Thyroid gland (tissue), 4 donors: ENCODE data around the gene GABRD. TPM values are rescaled to one million over a fixed set of nuclear protein-coding genes. Genes with fewer than 3 reads are reported as not detected.
"Not testable (repeated sequence)": the region's sequence is repeated elsewhere in the genome, so short reads cannot be mapped to it uniquely, and the experiment has no call there.

Experiments
- DNase-seq, 2 donors: peaks; one replicate each; pipeline ENCODE4 v3.0.0-alpha.2; 2019
- H3K27ac ChIP-seq, 3 donors: fragments of 200-600 bp; sonication (generic); 1 replicate in 2 of 3; 2 replicates in 1 of 3; pipeline ENCODE4 v1.5.1; 2016 to 2019; ENCODE audit warnings: mild to moderate bottlenecking in 1 of 3, moderate library complexity in 1 of 3
- H3K27me3 ChIP-seq: fragments of 200-600 bp; sonication (generic); one replicate; pipeline ENCODE4 v1.5.1; 2019
- H3K36me3 ChIP-seq, 2 donors: fragments of 200-600 bp; sonication (generic); one replicate each; pipeline ENCODE4 v1.5.1; 2016 to 2019
- H3K4me1 ChIP-seq, 2 donors: fragments of 200-600 bp; sonication (generic); one replicate each; pipeline ENCODE4 v1.5.1; 2017 to 2019
- H3K4me3 ChIP-seq, 3 donors: fragments of 200-600 bp; sonication (generic); replicated peaks in 1 of 3; 1 replicate in 2 of 3; 2 replicates in 1 of 3; pipeline ENCODE4 v1.5.1; 2016; ENCODE audit warnings: mild to moderate bottlenecking in 1 of 3
- H3K9me3 ChIP-seq: fragments of 200-600 bp; sonication (generic); one replicate; pipeline ENCODE4 v1.5.1; 2017
- POLR2A ChIP-seq, 2 donors: fragments of 450-650 bp; IDR thresholded peaks; one replicate each; pipeline ENCODE4 v1.6.1; 2017; ENCODE audit warnings: antibody characterized with exemption in 2 of 2, mild to moderate bottlenecking in 2 of 2, moderate library complexity in 1 of 2
- WGBS, 2 donors: methylation state at CpG; one replicate each; pipeline ENCODE4 v1.1.5; 2017; 5-methylcytosine and 5-hydroxymethylcytosine counted together
- intact Hi-C: fragments of 100-400 bp; cut with DNase I; formaldehyde crosslinking; loops from one replicate; pipeline ENCODE4 v1.15.1; 2023
- total RNA-seq, 4 donors: library from RNA; depleted of rRNA; stranded (reverse); fragments of >200 nt; gene quantifications; one replicate each; pipeline ENCODE4 v1.2.3, GENCODE V29; 2016
- TF ChIP-seq, protein P1 (sequence below), 6 experiments: fragments of 200-600 bp in 3 of 6; fragments of 450-650 bp in 3 of 6; sonication (generic) in 3 of 6; IDR thresholded peaks; one replicate each; pipeline ENCODE4 v1.5.1; 2016 to 2019; ENCODE audit warnings: antibody characterized with exemption in 6 of 6, mild to moderate bottlenecking in 2 of 6, inconsistent platforms in 1 of 6, moderate library complexity in 1 of 6

The GABRD gene
- total RNA-seq, 4 donors from 2014 or later, result 0.49 to 0.78 TPM; not detected in 2

DNA sequence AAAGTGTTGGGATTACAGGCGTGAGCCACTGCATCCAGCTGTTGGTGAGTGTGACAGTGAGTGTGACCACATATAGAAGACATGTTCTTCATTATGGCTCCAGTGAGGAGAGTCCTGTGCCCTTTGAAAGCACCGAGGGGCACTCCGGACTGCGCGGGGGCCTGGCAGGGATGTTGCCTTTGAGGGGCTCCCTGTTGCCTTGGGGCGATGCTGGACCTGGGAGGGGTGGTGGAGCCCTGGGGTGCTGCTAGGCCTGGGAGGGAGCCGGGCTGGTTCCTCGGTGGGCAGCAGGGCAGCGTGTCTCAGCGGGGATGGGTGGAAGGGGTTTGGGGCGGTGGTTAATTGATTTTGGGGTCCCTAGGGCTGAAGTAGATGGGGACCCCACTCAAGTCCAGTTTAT, 41.0 kb upstream of the GABRD start:
- TF ChIP-seq, protein P1, sequence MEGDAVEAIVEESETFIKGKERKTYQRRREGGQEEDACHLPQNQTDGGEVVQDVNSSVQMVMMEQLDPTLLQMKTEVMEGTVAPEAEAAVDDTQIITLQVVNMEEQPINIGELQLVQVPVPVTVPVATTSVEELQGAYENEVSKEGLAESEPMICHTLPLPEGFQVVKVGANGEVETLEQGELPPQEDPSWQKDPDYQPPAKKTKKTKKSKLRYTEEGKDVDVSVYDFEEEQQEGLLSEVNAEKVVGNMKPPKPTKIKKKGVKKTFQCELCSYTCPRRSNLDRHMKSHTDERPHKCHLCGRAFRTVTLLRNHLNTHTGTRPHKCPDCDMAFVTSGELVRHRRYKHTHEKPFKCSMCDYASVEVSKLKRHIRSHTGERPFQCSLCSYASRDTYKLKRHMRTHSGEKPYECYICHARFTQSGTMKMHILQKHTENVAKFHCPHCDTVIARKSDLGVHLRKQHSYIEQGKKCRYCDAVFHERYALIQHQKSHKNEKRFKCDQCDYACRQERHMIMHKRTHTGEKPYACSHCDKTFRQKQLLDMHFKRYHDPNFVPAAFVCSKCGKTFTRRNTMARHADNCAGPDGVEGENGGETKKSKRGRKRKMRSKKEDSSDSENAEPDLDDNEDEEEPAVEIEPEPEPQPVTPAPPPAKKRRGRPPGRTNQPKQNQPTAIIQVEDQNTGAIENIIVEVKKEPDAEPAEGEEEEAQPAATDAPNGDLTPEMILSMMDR (IDR thresholded peaks at IDR 0.05), result no peak
- TF ChIP-seq POLR2A (IDR thresholded peaks at IDR 0.05), result no peak
- H3K9me3 ChIP-seq, result no peaks in the 10 kb centered on the region
- H3K4me3 ChIP-seq, result no peak overlapping the region
- H3K4me1 ChIP-seq, result no peaks in the 10 kb centered on the region
- H3K27ac ChIP-seq, result no peak overlapping the region
- WGBS, 2 donors, result 85 to 97% methylated on average over 11 of the region's 11 CpGs
- no peaks in the 10 kb centered on the region for H3K36me3 ChIP-seq
- no peaks in the 10 kb centered on the region for H3K27me3 ChIP-seq
- DNase-seq, result no peak
- intact Hi-C loops, result no loop called here

DNA sequence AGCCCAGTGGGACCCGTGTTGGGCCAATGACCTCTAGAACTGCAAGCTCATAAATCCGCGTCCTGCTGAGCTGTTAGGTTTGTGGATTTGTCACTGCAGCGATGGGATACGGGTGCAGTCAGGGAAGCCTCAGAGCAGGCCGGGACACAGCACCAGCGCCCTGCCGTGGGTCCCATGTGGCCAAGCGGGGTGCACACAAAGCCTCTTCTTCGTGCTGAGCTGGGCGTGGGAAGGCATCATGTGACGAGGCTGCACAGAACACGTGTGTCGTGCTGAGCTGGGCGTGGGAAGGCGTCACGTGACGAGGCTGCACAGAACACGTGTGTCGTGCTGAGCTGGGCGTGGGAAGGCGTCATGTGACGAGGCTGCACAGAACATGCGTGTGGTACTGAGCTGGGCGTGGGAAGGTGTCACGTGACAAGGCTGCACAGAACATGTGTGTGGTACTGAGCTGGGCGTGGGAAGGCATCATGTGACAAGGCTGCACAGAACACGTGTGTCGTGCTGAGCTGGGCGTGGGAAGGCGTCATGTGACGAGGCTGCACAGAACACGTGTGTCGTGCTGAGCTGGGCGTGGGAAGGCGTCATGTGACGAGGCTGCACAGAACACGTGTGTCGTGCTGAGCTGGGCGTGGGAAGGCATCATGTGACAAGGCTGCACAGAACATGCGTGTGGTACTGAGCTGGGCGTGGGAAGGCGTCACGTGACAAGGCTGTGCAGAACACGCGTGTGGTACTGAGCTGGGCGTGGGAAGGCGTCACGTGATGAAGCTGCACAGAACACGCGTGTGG, 40.3 kb upstream of the GABRD start:
- H3K27ac ChIP-seq, H3K36me3 ChIP-seq, H3K4me1 ChIP-seq, H3K9me3 ChIP-seq, H3K4me3 ChIP-seq, DNase-seq, intact Hi-C loops, H3K27me3 ChIP-seq: not testable (repeated sequence)
- 92 to 94% methylated on average over 51 of the region's 51 CpGs for WGBS, 2 donors

DNA sequence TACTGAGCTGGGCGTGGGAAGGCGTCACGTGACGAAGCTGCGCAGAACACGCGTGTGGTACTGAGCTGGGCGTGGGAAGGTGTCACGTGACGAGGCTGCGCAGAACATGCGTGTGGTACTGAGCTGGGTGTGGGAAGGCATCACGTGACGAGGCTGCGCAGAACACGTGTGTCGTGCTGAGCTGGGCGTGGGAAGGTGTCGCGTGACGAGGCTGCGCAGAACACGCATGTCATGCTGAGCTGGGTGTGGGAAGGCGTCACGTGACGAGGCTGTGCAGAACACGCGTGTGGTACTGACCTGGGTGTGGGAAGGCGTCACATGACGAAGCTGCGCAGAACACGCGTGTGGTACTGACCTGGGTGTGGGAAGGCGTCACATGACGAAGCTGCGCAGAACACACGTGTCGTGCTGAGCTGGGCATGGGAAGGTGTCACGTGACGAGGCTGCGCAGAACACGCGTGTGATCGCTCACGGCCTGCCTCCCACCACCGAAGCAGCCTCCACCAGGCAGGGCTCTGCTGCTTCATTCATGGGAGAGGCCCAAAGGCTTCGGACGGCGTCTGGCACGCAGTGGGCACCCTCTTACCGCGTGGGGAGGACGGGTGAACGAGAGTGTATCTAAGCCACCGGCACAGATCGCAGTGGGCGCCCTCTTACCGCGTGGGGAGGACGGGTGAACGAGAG, 39.5 kb upstream of the GABRD start:
- TF ChIP-seq, protein P1 (IDR thresholded peaks at IDR 0.05), result no peak
- TF ChIP-seq POLR2A (IDR thresholded peaks at IDR 0.05), result no peak
- intact Hi-C loops, result no loop called here
- 92 to 95% methylated on average over 49 to 54 of the region's 61 CpGs for WGBS, 2 donors

GRCh38 chr1:1980467-1981141, 38.5 kb upstream of the GABRD start:
- 95% methylated on average over 12 to 40 of the region's 42 CpGs for WGBS, 2 donors
- Histone ChIP-seq H3K4me1 (no peaks in the 10 kb centered on the region), H3K36me3 (no peaks in the 10 kb centered on the region), H3K27ac (no peak overlapping the region), H3K27me3 (no peaks in the 10 kb centered on the region), H3K4me3 (no peak overlapping the region), H3K9me3 (no peaks in the 10 kb centered on the region)
- TF ChIP-seq POLR2A (IDR thresholded peaks at IDR 0.05), result no peak
- TF ChIP-seq, protein P1 (IDR thresholded peaks at IDR 0.05), result no peak
- no peak for DNase-seq
- intact Hi-C loops, result no loop called here

More for the DNA sequence above, 39.5 kb upstream of the GABRD start:
- no peak overlapping the region for H3K27ac ChIP-seq
- no peaks in the 10 kb centered on the region for H3K4me1 ChIP-seq
- H3K4me3 ChIP-seq, result no peak overlapping the region
- H3K27me3 ChIP-seq, result no peaks in the 10 kb centered on the region
- no peaks in the 10 kb centered on the region for H3K9me3 ChIP-seq
- H3K36me3 ChIP-seq, result no peaks in the 10 kb centered on the region
- DNase-seq, result no peak

DNA sequence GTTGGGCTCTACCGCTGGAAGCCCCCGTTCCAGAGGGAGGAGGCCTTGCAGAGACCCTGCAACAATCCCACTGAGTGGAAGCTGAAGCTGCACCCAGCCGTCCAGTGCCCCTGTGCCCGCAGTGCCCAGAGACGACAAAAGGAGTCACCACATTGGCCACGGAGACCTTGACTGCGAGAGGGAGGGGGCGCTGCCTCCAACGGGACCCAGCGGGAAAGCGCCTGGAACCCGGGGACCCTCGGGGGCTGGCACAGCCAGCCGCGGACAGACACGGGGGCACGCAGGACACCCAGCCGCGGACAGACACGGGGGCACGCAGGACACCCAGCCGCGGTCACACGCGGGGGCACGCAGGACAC, 38.0 kb upstream of the GABRD start:
- H3K27ac ChIP-seq, result no peak overlapping the region
- H3K36me3 ChIP-seq, result no peaks in the 10 kb centered on the region
- intact Hi-C loops, result no loop called here
- no peaks in the 10 kb centered on the region for H3K27me3 ChIP-seq
- TF ChIP-seq, protein P1 (IDR thresholded peaks at IDR 0.05), result no peak
- TF ChIP-seq POLR2A (IDR thresholded peaks at IDR 0.05), result no peak
- no peak overlapping the region for H3K4me3 ChIP-seq
- no peaks in the 10 kb centered on the region for H3K4me1 ChIP-seq
- DNase-seq, result no peak
- 91 to 96% methylated on average over 18 to 26 of the region's 26 CpGs for WGBS, 2 donors
- H3K9me3 ChIP-seq, result no peaks in the 10 kb centered on the region

DNA sequence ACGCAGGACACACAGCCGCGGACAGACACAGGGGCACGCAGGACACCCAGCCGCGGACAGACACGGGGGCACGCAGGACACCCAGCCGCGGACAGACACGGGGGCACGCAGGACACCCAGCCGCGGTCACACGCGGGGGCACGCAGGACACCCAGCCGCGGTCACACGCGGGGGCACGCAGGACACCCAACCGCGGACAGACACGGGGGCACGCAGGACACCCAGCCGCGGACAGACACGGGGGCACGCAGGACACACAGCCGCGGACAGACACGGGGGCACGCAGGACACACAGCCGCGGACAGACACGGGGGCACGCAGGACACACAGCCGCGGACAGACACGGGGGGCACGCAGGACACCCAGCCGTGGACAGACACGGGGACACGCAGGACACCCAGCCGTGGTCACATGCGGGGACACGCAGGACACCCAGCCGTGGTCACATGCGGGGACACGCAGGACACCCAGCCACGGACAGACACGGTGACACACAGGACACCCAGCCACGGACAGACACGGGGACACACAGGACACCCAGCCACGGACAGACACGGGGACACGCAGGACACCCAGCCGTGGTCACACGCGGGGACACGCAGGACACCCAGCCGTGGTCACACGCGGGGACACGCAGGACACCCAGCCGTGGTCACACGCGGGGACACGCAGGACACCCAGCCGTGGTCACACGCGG, 37.4 kb upstream of the GABRD start:
- H3K36me3 ChIP-seq, H3K27ac ChIP-seq, H3K4me1 ChIP-seq, DNase-seq, H3K9me3 ChIP-seq, intact Hi-C loops, H3K27me3 ChIP-seq, H3K4me3 ChIP-seq: not testable (repeated sequence)
- WGBS, 2 donors, result 93% methylated on average over 34 to 64 of the region's 73 CpGs
